Endothelial cell of umbilical vein (primary cell): ENCODE results near the gene SREBF1. TPM values are rescaled to one million over a fixed set of nuclear protein-coding genes. Genes with fewer than 3 reads are reported as not detected.
A peak's percentile ranks its signal among the peaks of the same experiment; 100 is the strongest.

Experiments used
- BruUV-seq: library from RNA; stranded (reverse); fragments of 400-500 nt; replicated peaks from 2 replicates; lab custom pipeline; 2021; lab: Mats Ljungman, UMichigan
- CTCF ChIA-PET: fragments of 300-600, 350-600 bp; sonication (Branson Sonifier 250); formaldehyde crosslinking; loops from one replicate; lab custom pipeline; 2021; ENCODE audit warnings: antibody characterized with exemption, inconsistent platforms; lab: Charles Lee
- POLR2A ChIA-PET: fragments of 300-600, 350-600 bp; sonication (Branson Sonifier 250); formaldehyde crosslinking; loops from one replicate; lab custom pipeline; 2021; ENCODE audit warnings: antibody characterized with exemption, inconsistent platforms; lab: Charles Lee
- DNase-seq: peaks from one replicate; pipeline ENCODE4 v3.0.0-alpha.2; 2011; ENCODE audit warnings: low read depth, low spot score
- FAIRE-seq: peaks from 2 replicates; lab custom pipeline; 2011; peaks lifted over from hg19 to GRCh38; lab: Jason Lieb, UNC
- H2AFZ ChIP-seq: 2 replicates; pipeline ENCODE4 v1.6.0; 2012; ENCODE audit warnings: low read depth, low read length, control low read depth, inconsistent platforms
- H3K27ac ChIP-seq: 2 replicates; pipeline ENCODE4 v1.5.1; 2011; ENCODE audit warnings: low read depth, mild to moderate bottlenecking, control low read depth, low read length, moderate library complexity; ENCODE audit not compliant: insufficient read depth
- H3K27me3 ChIP-seq, 2 experiments: 2 replicates each; pipeline versions ENCODE4 v1.6.0 to v1.6.1; 2011; ENCODE audit warnings: low read length in 2 of 2, mixed read lengths in 1 of 2; ENCODE audit not compliant: control insufficient read depth in 2 of 2, insufficient read depth in 2 of 2
- H3K36me3 ChIP-seq, 2 experiments: 2 replicates in 1 of 2; 3 replicates in 1 of 2; pipeline ENCODE4 v1.5.1; 2011; ENCODE audit warnings: low read length in 2 of 2, mild to moderate bottlenecking in 1 of 2, moderate library complexity in 1 of 2; ENCODE audit not compliant: control insufficient read depth in 2 of 2, insufficient read depth in 2 of 2; ENCODE audit errors: extremely low read depth in 1 of 2
- H3K4me1 ChIP-seq: 3 replicates; pipeline ENCODE4 v1.5.1; 2011; ENCODE audit warnings: mild to moderate bottlenecking, low read length; ENCODE audit not compliant: control insufficient read depth, insufficient read depth; ENCODE audit errors: extremely low read depth
- H3K4me2 ChIP-seq: 2 replicates; pipeline ENCODE4 v1.6.1; 2011; ENCODE audit warnings: low read length, control low read depth, mixed read lengths; ENCODE audit not compliant: insufficient read depth
- H3K4me3 ChIP-seq, 3 experiments: fragments of 200-600 bp in 1 of 3; sonication (generic), shearing (Covaris generic) in 1 of 3; replicated peaks in 1 of 3; 2 replicates each; pipeline ENCODE4 v1.5.1; 2011 to 2016; ENCODE audit warnings: control low read depth in 3 of 3, low read length in 3 of 3, mild to moderate bottlenecking in 2 of 3, inconsistent platforms in 1 of 3, low read depth in 1 of 3, moderate library complexity in 1 of 3; ENCODE audit not compliant: insufficient read depth in 1 of 3
- H3K79me2 ChIP-seq: 2 replicates; pipeline ENCODE4 v1.6.0; 2012; ENCODE audit warnings: low read length, inconsistent platforms; ENCODE audit not compliant: control insufficient read depth, insufficient read depth
- H3K9ac ChIP-seq: replicated peaks from 2 replicates; pipeline ENCODE3; 2011; ENCODE audit warnings: low read length, control low read depth; ENCODE audit not compliant: insufficient read depth; ENCODE audit errors: extremely low read depth
- H3K9me1 ChIP-seq: replicated peaks from 3 replicates; pipeline ENCODE4 v1.6.0; 2011; ENCODE audit warnings: mild to moderate bottlenecking, low read length; ENCODE audit not compliant: control insufficient read depth, insufficient read depth; ENCODE audit errors: extremely low read depth
- H3K9me3 ChIP-seq: replicated peaks from 2 replicates; pipeline ENCODE4 v1.5.1; 2012; ENCODE audit warnings: low read length, inconsistent platforms; ENCODE audit not compliant: control insufficient read depth, insufficient read depth
- H4K20me1 ChIP-seq: replicated peaks from 2 replicates; pipeline ENCODE3; 2011; ENCODE audit warnings: mild to moderate bottlenecking, low read length; ENCODE audit not compliant: control insufficient read depth, insufficient read depth; ENCODE audit errors: extremely low read depth
- EZH2 ChIP-seq: IDR thresholded peaks from 2 replicates; pipeline ENCODE4 v1.6.1; 2012; ENCODE audit warnings: borderline replicate concordance, low read depth, mild to moderate bottlenecking, moderate library complexity, low read length, inconsistent platforms; ENCODE audit not compliant: severe bottlenecking
- FOS ChIP-seq: IDR thresholded peaks from 2 replicates; pipeline ENCODE4 v1.6.1; 2011; ENCODE audit warnings: mild to moderate bottlenecking, low read length, moderate library complexity, borderline replicate concordance; ENCODE audit not compliant: insufficient read depth
- GATA2 ChIP-seq: IDR thresholded peaks from 2 replicates; pipeline ENCODE4 v1.7.0; 2011; ENCODE audit warnings: low read depth, mild to moderate bottlenecking, moderate library complexity, mixed read lengths, low read length; ENCODE audit not compliant: insufficient read length, insufficient read depth
- MYC ChIP-seq: IDR thresholded peaks from one replicate; pipeline ENCODE4 v1.6.1; 2011; ENCODE audit warnings: mild to moderate bottlenecking, low read depth, low read length
- dilution Hi-C: fragments of 300-500 bp; cut with MboI; formaldehyde crosslinking; loops from one replicate; pipeline ENCODE4 v1.15.0; 2019; ENCODE audit warnings: low sequenced_read_pairs; ENCODE audit not compliant: extremely low pct_ligation_motif_present
- intact Hi-C: fragments of 100-400 bp; cut with micrococcal nuclease; formaldehyde crosslinking; loops from one replicate; pipeline ENCODE4 v1.10.0; 2022
- polyA plus RNA-seq, 4 experiments: library from polyadenylated mRNA; depleted of rRNA in 3 of 4; stranded (reverse) in 3 of 4; unstranded in 1 of 4; fragments of >200 nt; gene quantifications; 2 replicates each; pipeline versions ENCODE4 v1.2.1 to v1.2.3, GENCODE V29; 2011 to 2012; ENCODE audit warnings: missing spikeins in 1 of 4
- total RNA-seq: library from RNA; stranded (reverse); gene quantifications from 2 replicates; pipeline ENCODE4 v1.2.3, GENCODE V29; 2021
- TF ChIP-seq, protein P1 (sequence below): IDR thresholded peaks from 2 replicates; pipeline ENCODE4 v1.6.1; 2011; ENCODE audit not compliant: insufficient read depth, insufficient read length

Gene SREBF1
- total and polyA plus RNA-seq, 2 donors (not counting 3 experiments of a cell fraction or from before 2014, with no cell fraction given) = 50.4 to 109 TPM

GRCh38 chr17:17782523-17783115 is 54.2 kb downstream of the SREBF1 start:
- dilution Hi-C loops (no loop called here), intact Hi-C loops (loop anchor here (5.0 kb wide), 1 partner anchor 55 kb away; no protein-coding TSS in a partner anchor)
- Histone ChIP-seq H3K4me3 (peak overlapping the region; percentile 25 to 30 (median 26)), H3K9ac (no peak overlapping the region), H3K27ac (no peak overlapping the region), H3K79me2 (peaks cover 2% of the 10 kb centered on the region), H2AFZ (no peak overlapping the region), H3K4me2 (peak overlapping the region; percentile 63), H4K20me1 (peaks cover 3% of the 10 kb centered on the region), H3K9me3 (no peaks in the 10 kb centered on the region), H3K9me1 (no peaks in the 10 kb centered on the region), H3K27me3 (no peaks in the 10 kb centered on the region), H3K4me1 (peaks cover 30% of the 10 kb centered on the region), H3K36me3 (peaks cover 0 to 4% of the 10 kb centered on the region in 2 experiments)
- DNase-seq = no peak
- no TSS peak for BruUV-seq
- ChIA-PET CTCF (interaction anchor here (1.5 kb wide), 1 partner anchor 95 kb away, joined by 3 read pairs; no protein-coding TSS in a partner anchor), POLR2A (no interaction called here)
- no peak for FAIRE-seq
- TF ChIP-seq, protein P1, sequence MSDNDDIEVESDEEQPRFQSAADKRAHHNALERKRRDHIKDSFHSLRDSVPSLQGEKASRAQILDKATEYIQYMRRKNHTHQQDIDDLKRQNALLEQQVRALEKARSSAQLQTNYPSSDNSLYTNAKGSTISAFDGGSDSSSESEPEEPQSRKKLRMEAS = no peak
- TF ChIP-seq GATA2 (no peak), EZH2 (peak; percentile 27)

- no peaks in the 10 kb centered on the region for H3K9me3 ChIP-seq
- CTCF ChIA-PET = interaction anchor here (0.8 to 1.5 kb wide), 3 partner anchors 11 to 96 kb away, joined by 3 to 4 read pairs (median 3); no protein-coding TSS in a partner anchor
- no peak overlapping the region for H3K27ac ChIP-seq
- POLR2A ChIA-PET = no interaction called here
- H3K9me1 ChIP-seq = no peaks in the 10 kb centered on the region
- peaks cover 30% of the 10 kb centered on the region for H3K4me1 ChIP-seq
- intact Hi-C loops = loop anchor here (5.0 kb wide), 1 partner anchor 55 kb away; no protein-coding TSS in a partner anchor
- H3K4me3 ChIP-seq = peak overlapping the region in 2 of 3 experiments; percentile 26 to 30
- H3K36me3 ChIP-seq = peaks cover 0 to 5% of the 10 kb centered on the region in 2 experiments
- no peaks in the 10 kb centered on the region for H3K27me3 ChIP-seq
- peak; percentile 20 for DNase-seq
- H2AFZ ChIP-seq = no peak overlapping the region
- peaks cover 3% of the 10 kb centered on the region for H4K20me1 ChIP-seq
- dilution Hi-C loops = no loop called here
- H3K79me2 ChIP-seq = peaks cover 2% of the 10 kb centered on the region
- no peak overlapping the region for H3K9ac ChIP-seq
- peak overlapping the region; percentile 50 for H3K4me2 ChIP-seq
- peak; percentile 58 for FAIRE-seq
- no peak for TF ChIP-seq GATA2
- no peak for TF ChIP-seq MYC
- TF ChIP-seq FOS = no peak
- no TSS peak for BruUV-seq
These were observed 54.9 kb downstream of the SREBF1 start for GRCh38 chr17:17781591-17782496.
